Raji (cell line): ENCODE measurements around the gene PRDX5.

Experiments
- POLR2A ChIP-seq: IDR thresholded peaks from 2 replicates; pipeline ENCODE4 v1.6.1; 2011; ENCODE audit warnings: low read depth, low read length, control low read depth; ENCODE audit not compliant: insufficient read depth

The PRDX5 gene

GRCh38 chr11:64296830-64297698 is 20.9 kb upstream of the PRDX5 start:
- TF ChIP-seq POLR2A, result no peak

DNA sequence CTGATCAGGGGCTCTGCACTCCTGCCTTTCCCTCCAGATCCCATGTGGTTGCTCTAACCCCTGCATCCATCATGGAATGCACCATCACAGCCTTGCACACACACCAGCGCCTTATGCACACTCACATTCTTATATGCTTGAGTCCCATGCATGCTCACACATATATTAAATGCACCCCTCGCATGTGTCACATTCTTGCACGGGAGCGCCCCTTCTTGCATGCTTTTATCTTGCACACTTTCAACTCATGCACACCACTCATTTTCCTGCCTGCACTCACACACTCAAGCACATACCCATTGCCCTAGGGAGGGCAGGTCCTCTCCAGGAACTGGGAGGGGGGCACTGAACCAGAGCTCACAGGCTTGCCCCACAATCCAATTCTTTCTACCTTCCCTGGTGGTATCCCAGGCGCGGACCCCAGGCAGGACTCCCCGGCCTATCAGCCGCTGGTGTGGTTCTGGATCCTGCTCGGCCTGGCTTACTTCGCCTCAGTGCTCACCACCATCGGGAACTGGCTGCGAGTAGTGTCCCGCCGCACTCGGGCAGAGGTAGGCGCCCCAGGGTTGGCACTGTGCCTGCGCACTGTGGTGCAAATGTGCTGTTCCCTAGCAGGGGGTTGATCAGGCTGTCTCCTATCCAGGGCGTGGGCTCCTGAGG is 20.1 kb upstream of the PRDX5 start:
- no peak for TF ChIP-seq POLR2A

DNA sequence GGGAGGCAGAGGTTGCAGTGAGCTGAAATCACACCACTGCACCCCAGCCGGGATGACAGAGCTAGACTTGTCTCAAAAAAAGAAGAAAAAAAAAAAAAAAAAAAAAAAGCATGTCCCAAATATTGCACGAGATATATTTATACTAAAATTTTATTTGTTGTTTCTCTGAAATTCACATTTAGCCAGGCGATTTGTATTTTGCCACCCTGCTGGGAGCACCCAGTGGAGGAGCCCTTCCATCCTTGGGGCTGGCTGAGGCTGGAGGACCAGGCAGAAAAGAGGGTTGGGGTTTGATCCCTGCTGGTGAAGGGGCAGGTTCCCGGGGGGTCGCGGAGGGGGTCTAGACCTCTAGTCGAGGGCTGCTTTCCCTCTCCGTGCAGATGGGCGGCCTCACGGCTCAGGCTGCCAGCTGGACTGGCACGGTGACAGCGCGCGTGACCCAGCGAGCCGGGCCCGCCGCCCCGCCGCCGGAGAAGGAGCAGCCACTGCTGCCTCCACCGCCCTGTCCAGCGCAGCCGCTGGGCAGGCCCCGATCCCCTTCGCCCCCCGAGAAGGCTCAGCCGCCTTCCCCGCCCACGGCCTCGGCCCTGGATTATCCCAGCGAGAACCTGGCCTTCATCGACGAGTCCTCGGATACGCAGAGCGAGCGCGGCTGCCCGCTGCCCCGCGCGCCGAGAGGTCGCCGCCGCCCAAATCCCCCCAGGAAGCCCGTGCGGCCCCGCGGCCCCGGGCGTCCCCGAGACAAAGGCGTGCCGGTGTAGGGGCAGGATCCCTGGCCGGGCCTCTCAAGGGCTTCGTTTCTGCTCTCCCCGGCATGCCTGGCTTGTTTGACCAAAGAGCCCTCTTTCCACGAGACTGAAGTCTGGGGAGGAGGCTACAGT is 18.7 kb upstream of the PRDX5 start:
- no peak for TF ChIP-seq POLR2A

GRCh38 chr11:64299847-64300648 is 17.9 kb upstream of the PRDX5 start, which contains the start of gene CATSPERZ:
TSS of gene CATSPERZ (plus strand) at chr11:64300358. CDS start at chr11:64300411, 53 bp downstream.
- no peak for TF ChIP-seq POLR2A

DNA sequence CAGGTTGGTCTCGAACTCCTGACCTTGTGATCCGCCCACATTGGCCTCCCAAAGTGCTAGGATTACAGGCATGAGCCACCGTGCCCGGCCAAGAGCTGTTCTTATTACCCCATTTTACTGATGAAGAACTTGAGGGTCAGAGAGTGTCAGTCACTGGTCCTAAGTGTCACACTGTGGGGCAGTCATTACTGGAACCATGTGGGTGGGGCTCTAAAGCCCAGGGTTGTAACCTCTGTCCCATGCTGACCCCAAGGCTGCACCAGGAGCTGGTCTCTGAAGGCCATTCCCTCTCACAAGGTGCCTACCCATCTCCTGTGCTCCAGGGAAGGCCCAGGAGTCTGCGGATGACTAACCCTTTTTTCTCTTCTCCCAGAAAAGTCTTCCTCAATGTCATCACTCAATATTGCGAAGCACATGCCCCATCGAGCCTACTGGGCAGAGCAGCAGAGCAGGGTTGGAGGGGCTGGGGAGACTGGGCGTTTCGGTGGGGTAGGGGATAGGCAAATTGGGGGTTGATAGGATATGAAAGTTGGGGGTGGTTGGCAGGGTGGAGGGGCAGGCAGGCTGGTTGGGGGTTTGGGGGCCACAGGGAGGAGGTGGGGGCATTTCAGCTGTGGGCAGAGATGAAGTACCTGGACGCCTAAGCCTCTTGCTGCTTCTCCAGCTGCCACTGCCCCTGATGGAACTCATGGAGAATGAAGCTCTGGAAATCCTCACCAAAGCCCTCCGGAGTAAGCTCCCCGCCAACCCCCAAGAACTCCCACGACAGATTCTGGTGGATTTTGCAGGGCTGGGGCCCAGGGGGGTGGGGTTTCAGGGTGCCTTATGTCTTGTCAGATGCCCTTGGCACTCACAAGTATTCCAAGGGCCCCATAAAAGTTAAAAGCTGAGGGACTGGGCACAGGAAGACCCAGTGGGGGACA is 14.6 kb upstream of the PRDX5 start:
- TF ChIP-seq POLR2A, result no peak

GRCh38 chr11:64304032-64304315 is 13.9 kb upstream of the PRDX5 start:
- no peak for TF ChIP-seq POLR2A

DNA sequence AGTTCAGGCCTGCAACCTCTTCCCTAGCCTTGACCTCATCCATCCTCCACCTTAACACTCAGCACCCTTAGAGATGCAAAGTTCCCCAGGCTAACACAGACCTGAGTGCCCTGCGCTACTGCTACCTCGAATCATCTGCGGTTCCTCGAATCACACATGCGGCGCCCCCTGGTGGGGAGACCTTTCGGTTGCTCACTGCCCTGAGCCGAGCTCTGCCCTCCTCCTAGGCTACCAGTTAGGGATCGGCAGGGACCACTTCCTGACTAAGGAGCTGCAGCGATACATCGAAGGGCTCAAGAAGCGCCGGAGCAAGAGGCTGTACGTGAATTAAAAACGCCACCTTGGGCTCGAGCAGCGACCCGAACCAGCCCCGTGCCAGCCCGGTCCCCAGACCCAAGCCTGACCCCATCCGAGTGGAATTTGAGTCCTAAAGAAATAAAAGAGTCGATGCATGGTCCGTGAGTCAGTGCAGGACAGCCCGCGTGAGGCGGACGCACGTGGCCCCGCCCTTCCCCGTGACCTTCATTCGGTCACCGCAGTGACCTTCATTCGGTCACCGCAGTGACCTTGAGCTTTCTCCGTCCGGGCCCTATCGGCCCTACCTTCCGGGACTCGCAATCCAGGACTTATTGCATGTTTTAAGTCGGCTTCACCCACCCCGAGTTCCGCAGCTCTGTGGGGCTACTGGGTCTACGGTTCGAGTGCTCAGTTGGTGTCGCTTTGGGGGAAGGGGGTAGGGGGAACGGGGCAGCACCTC is 13.4 kb upstream of the PRDX5 start:
- TF ChIP-seq POLR2A, result peak; percentile 68

DNA sequence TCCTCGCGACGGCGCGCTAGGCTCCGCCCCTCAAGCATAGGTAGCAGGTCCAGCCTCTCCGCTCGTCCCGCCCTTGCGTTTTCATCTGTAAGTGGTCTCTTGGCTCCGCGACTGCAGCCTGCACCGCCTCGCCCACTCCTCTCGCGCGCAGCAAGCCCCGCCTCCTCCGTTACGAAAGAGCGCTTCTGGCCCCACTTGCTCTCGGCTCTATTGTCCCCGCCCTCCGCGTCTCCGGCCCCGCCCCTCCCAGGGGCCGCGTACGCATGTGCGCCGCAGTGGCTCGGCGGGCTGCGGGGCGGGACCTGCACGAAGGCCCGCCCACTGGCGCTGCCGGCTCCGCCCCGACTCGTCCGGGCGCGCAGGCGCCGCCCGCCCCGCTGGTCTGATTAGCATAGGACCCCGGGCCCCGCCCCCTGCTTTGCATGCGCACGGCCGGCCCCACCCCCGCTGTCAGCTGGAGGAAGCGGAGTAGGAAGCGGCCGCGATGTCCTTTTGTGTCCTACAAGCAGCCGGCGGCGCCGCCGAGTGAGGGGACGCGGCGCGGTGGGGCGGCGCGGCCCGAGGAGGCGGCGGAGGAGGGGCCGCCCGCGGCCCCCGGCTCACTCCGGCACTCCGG is 12.7 kb upstream of the PRDX5 start, which contains the start of gene ESRRA:
Gene ESRRA, plus strand, starts transcription at position 450 of the 616 bp plus-strand sequence. CDS start 1,656 bp downstream, outside the sequence.
- peak; percentile 62; the same call in 1 of the 2 replicates for TF ChIP-seq POLR2A

DNA sequence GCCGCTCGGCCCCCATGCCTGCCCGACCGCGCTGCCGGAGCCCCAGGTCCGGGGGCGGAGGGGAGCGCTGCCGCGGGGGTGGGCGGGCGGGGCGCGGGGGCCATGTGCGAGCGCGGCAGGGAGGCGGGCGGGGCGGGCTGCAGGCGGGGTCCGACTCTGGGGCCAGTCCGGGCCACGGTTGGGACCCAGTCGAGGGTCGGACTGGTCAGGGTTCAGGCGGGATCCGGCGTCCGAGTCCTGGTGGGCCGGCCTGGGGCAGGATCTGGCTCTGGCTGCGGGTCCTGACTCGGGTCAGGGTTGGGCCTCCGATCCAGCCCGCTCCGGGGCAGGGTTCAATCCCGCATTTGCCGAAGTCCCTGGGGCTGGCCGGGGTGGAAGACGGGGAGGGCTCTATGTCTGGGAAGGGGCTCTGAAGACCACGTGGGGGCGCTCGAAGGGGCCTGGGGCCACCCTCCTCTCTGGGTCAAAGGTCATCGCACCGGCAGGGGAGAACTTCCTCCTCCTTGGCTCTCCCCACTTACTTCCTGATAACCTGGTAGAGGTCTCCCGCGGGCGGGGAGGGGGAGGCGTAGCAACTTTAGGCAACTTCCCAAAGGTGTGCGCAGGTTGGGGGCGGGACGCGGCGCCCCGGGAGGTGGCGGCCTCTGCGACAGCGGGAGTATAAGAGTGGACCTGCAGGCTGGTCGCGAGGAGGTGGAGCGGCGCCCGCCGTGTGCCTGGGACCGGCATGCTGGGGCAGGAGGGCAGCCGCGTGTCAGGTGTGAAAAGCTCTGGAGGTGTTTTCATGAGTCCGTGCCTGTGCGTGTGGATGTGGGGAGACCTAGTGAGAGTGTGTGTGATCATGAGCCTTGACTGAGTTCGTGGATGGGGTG is 12.0 kb upstream of the PRDX5 start:
- TF ChIP-seq POLR2A, result peak; percentile 58

- TF ChIP-seq POLR2A, result no peak
Observed at GRCh38 chr11:64306563-64306875, 11.4 kb upstream of the PRDX5 start.

- TF ChIP-seq POLR2A, result no peak
Observed at GRCh38 chr11:64306876-64307622, 10.9 kb upstream of the PRDX5 start.

DNA sequence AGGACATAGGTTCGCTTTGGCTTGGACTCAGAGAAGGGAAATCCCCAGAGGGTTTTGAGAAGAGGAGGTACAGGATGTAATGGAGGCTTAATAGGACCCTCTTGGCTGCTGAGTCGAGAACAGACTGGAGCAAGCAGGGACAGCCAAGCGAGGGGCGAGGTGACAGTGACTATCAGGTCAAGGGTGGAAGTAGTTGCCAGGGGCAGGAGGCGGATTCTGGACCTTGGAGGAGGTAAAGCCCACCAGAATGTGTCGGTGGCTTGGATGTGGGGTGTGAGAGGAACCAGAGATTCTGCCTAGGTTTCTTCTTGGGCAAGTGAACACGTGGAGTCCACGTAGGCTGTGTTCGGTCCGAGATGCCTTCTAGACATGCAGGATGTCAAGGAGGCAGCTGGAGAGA is 5.0 kb upstream of the PRDX5 start:
- TF ChIP-seq POLR2A, result no peak
